Stomach (tissue), 9 donors: ENCODE results near the gene GNPTAB. TPM values are rescaled to one million over a fixed set of nuclear protein-coding genes. Genes with fewer than 3 reads are reported as not detected.

Experiments used
- DNase-seq, 2 donors: peaks; one replicate each; pipeline versions ENCODE4 v3.0.0 to v3.0.0-alpha.2; 2013 to 2019
- H3K27ac ChIP-seq, 5 donors: fragments of 200-600 bp in 4 of 5; sonication (generic) in 4 of 5; one replicate each; pipeline ENCODE4 v1.5.1; 2013 to 2019; ENCODE audit warnings: mild to moderate bottlenecking in 1 of 5, moderate library complexity in 1 of 5
- H3K27me3 ChIP-seq, 3 donors: fragments of 200-600 bp; sonication (generic); one replicate each; pipeline ENCODE4 v1.5.1; 2017 to 2019; ENCODE audit warnings: mixed run types in 1 of 3
- H3K36me3 ChIP-seq, 4 donors: fragments of 200-600 bp; sonication (generic); 1 replicate in 3 of 4; 2 replicates in 1 of 4; pipeline ENCODE4 v1.5.1; 2016 to 2019
- H3K4me1 ChIP-seq, 4 donors: fragments of 200-600 bp; sonication (generic); one replicate each; pipeline ENCODE4 v1.5.1; 2016 to 2019
- H3K4me3 ChIP-seq, 4 donors: fragments of 200-600 bp; sonication (generic) in 3 of 4; one replicate each; pipeline ENCODE4 v1.5.1; 2016 to 2019; ENCODE audit warnings: mild to moderate bottlenecking in 1 of 4
- H3K9me3 ChIP-seq, 4 donors: fragments of 200-600 bp; sonication (generic); one replicate each; pipeline ENCODE4 v1.5.1; 2016 to 2019
- EP300 ChIP-seq: sonication (generic); formaldehyde crosslinking; IDR thresholded peaks from one replicate; pipeline ENCODE4 v1.6.1; 2017; ENCODE audit warnings: antibody characterized with exemption
- POLR2A ChIP-seq, 4 donors: fragments of 450-650 bp; IDR thresholded peaks; one replicate each; pipeline ENCODE4 v1.6.1; 2016; ENCODE audit warnings: antibody characterized with exemption in 4 of 4, control low read depth in 2 of 4, mild to moderate bottlenecking in 1 of 4, moderate library complexity in 1 of 4
- POLR2AphosphoS5 ChIP-seq, 3 donors: sonication (generic); formaldehyde crosslinking; IDR thresholded peaks; one replicate each; pipeline ENCODE4 v1.6.1; 2016; ENCODE audit warnings: antibody characterized with exemption in 3 of 3
- WGBS, 5 donors: extraction: QIAGEN DNeasy Blood & Tissue Kit in 3 of 5; methylation state at CpG; one replicate each; pipeline versions ENCODE4 v1.1.5 to v1.1.7; 2013 to 2018; 5-methylcytosine and 5-hydroxymethylcytosine counted together
- intact Hi-C: fragments of 100-400 bp; cut with DNase I; formaldehyde crosslinking; loops from one replicate; pipeline ENCODE4 v1.15.1; 2023; ENCODE audit warnings: low total_unique reads
- polyA plus RNA-seq, 3 donors: library from polyadenylated mRNA; stranded (reverse); fragments of 200-250 nt; gene quantifications; one replicate each; pipeline ENCODE4 v1.2.3, GENCODE V29; 2013
- total RNA-seq, 5 donors: library from RNA; depleted of rRNA; stranded (reverse); fragments of >200 nt; gene quantifications; one replicate each; pipeline versions ENCODE4 v1.1.0 to v1.2.3, GENCODE V29; 2014 to 2016
- TF ChIP-seq, protein P1 (sequence below), 7 experiments: fragments of 450-650 bp in 4 of 7; fragments of 200-600 bp in 3 of 7; sonication (generic) in 3 of 7; IDR thresholded peaks; one replicate each; pipeline ENCODE4 v1.5.1; 2016 to 2019; ENCODE audit warnings: antibody characterized with exemption in 7 of 7, control low read depth in 2 of 7, mild to moderate bottlenecking in 1 of 7
- donor health status: healthy with polysubstance abuse.
- donor health status: Bipolar disorder and iron deficiency.
- donor health status: healthy.

Gene GNPTAB
- total and polyA plus RNA-seq, 8 donors = 8.9 to 63.2 (median 16.9) TPM

GRCh38 chr12:101799774-101800173, 31.0 kb downstream of the GNPTAB start:
- no peak for DNase-seq
- Histone ChIP-seq H3K9me3 (no peaks in the 10 kb centered on the region), H3K4me1 (peaks cover 0 to 11% (median 3%) of the 10 kb centered on the region in 4 donors), H3K27me3 (no peaks in the 10 kb centered on the region), H3K36me3 (peaks cover 0 to 8% (median 7%) of the 10 kb centered on the region in 4 donors), H3K27ac (no peak overlapping the region), H3K4me3 (no peak overlapping the region)
- 60 to 82% (median 68%) methylated on average over 3 of the region's 3 CpGs for WGBS, 5 donors
- intact Hi-C loops = no loop called here
- TF ChIP-seq, protein P1, sequence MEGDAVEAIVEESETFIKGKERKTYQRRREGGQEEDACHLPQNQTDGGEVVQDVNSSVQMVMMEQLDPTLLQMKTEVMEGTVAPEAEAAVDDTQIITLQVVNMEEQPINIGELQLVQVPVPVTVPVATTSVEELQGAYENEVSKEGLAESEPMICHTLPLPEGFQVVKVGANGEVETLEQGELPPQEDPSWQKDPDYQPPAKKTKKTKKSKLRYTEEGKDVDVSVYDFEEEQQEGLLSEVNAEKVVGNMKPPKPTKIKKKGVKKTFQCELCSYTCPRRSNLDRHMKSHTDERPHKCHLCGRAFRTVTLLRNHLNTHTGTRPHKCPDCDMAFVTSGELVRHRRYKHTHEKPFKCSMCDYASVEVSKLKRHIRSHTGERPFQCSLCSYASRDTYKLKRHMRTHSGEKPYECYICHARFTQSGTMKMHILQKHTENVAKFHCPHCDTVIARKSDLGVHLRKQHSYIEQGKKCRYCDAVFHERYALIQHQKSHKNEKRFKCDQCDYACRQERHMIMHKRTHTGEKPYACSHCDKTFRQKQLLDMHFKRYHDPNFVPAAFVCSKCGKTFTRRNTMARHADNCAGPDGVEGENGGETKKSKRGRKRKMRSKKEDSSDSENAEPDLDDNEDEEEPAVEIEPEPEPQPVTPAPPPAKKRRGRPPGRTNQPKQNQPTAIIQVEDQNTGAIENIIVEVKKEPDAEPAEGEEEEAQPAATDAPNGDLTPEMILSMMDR (IDR thresholded peaks at IDR 0.05) = no peak
- TF ChIP-seq EP300 (no peak), POLR2A (IDR thresholded peaks at IDR 0.05) (no peak), POLR2AphosphoS5 (IDR thresholded peaks at IDR 0.05) (no peak)

GRCh38 chr12:101795786-101796185, 35.0 kb downstream of the GNPTAB start:
- peaks cover 0 to 10% (median 8%) of the 10 kb centered on the region in 4 donors for H3K36me3 ChIP-seq
- no peak overlapping the region for H3K27ac ChIP-seq
- intact Hi-C loops = no loop called here
- no peaks in the 10 kb centered on the region for H3K27me3 ChIP-seq
- 83 to 97% (median 90%) methylated on average over 4 of the region's 4 CpGs for WGBS, 5 donors
- H3K9me3 ChIP-seq = no peaks in the 10 kb centered on the region
- TF ChIP-seq, protein P1 (IDR thresholded peaks at IDR 0.05) = no peak
- TF ChIP-seq EP300 (no peak), POLR2AphosphoS5 (IDR thresholded peaks at IDR 0.05) (no peak), POLR2A (IDR thresholded peaks at IDR 0.05) (no peak)
- H3K4me3 ChIP-seq = no peak overlapping the region
- H3K4me1 ChIP-seq = peaks cover 0 to 11% (median 0%) of the 10 kb centered on the region in 4 donors
- no peak for DNase-seq

GRCh38 chr12:101795013-101795412, 35.7 kb downstream of the GNPTAB start:
- no peak overlapping the region for H3K27ac ChIP-seq
- H3K27me3 ChIP-seq = no peaks in the 10 kb centered on the region
- H3K4me3 ChIP-seq = no peak overlapping the region
- TF ChIP-seq, protein P1 (IDR thresholded peaks at IDR 0.05) = no peak
- no peak for TF ChIP-seq POLR2AphosphoS5 (IDR thresholded peaks at IDR 0.05)
- no peak for TF ChIP-seq POLR2A (IDR thresholded peaks at IDR 0.05)
- TF ChIP-seq EP300 = no peak
- peaks cover 3 to 14% (median 10%) of the 10 kb centered on the region in 4 donors for H3K36me3 ChIP-seq
- H3K9me3 ChIP-seq = no peaks in the 10 kb centered on the region
- peaks cover 0 to 11% (median 0%) of the 10 kb centered on the region in 4 donors for H3K4me1 ChIP-seq
- 78 to 92% (median 84%) methylated on average over 1 of the region's 1 CpG for WGBS, 5 donors
- no peak for DNase-seq
- intact Hi-C loops = no loop called here

DNA sequence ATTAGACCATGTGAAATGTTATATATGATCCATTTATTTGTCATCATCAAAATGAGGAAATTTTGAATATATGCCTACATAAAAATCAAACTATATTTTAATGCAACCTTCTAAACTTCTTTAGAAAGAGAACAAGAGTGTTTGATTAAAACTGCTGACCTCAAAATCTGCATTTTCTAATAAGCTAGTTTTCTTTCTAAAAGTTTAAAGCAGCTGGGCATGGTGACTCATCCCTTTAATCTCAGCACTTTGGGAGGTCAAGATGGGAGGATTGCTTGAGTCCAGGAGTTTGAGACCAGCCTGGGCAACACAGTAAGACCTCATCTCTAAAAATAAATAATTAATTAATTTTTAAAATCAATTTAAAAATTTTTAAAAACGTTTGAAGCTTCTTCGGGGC, 36.2 kb downstream of the GNPTAB start:
- no peak for DNase-seq
- intact Hi-C loops = no loop called here
- Histone ChIP-seq H3K27me3 (no peaks in the 10 kb centered on the region), H3K4me3 (no peak overlapping the region), H3K27ac (no peak overlapping the region), H3K36me3 (peaks cover 4 to 19% (median 15%) of the 10 kb centered on the region in 4 donors), H3K9me3 (no peaks in the 10 kb centered on the region), H3K4me1 (peaks cover 0 to 11% (median 0%) of the 10 kb centered on the region in 4 donors)
- 78 to 88% (median 84%) methylated on average over 2 of the region's 2 CpGs for WGBS, 5 donors
- TF ChIP-seq EP300 = no peak
- no peak for TF ChIP-seq POLR2A (IDR thresholded peaks at IDR 0.05)
- TF ChIP-seq POLR2AphosphoS5 (IDR thresholded peaks at IDR 0.05) = no peak
- TF ChIP-seq, protein P1 (IDR thresholded peaks at IDR 0.05) = no peak
